ENCODE data around the gene MYH11.
"Not testable (repeated sequence)": the region's sequence is repeated elsewhere in the genome, so short reads cannot be mapped to it uniquely, and the experiment has no call there.

The MYH11 gene

DNA sequence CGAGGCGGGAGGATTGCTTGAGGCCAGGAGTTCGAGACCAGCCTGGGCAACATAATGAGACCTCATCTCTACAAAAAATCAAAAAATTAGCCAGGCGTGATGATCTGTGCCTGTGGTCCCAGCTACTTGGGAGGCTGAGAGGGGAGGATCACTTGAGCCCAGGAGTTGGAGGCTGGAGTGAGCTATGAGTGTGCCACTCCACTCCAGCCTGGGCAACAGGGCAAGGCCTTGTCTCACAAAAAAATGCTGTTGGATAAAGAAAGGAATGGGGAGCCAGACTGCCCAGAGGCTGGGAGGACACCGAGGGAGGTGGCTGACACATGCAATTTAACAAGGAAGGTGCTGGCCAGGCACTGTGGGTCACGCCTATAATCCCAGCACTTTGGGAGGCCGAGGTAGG, 47.5 kb downstream of the MYH11 start:
- not testable (repeated sequence) for DNase-seq (ENCODE audit: low read depth)

DNA sequence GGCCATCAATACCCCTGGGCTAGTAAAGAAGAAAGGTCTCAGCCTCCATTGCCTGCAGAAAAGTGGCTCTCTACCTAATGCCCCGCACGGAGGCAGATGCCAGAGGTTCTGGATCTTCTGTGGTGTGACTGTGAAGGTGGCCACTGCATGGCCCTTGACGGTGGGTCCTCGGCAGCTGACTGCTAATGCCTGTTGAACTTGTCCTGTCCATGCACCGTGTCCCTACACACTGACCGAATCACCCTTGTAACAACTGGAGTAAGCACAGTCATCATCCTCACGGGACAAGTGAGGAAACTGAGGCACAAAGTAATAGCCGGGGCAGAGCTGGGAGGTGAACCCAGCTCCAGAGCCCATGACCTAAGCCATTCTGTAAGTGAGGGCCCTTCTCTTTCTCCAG, 48.8 kb downstream of the MYH11 start:
- DNase-seq (ENCODE audit: low read depth): no peak

DNA sequence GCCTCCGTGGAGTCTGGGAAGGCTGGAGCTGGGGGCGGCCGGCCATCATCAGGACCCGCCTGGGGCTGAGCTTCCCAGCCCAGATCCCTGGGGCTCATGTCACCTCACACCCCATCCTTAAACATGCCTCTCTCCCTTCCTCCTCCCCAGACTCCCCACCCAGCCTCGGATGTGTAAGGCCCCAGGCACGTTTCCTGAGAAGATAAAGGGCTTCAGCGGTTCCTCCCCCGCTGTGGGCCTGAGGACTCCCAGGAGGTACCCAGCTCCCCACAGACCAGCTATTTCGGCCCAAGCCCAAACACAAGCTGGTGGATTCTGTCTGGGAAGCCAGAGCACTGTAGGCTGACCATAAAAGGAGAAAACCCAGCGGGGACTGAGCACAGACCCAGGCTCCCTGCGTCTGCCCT, 49.2 kb downstream of the MYH11 start:
- no peak for DNase-seq (ENCODE audit: low read depth)

DNA sequence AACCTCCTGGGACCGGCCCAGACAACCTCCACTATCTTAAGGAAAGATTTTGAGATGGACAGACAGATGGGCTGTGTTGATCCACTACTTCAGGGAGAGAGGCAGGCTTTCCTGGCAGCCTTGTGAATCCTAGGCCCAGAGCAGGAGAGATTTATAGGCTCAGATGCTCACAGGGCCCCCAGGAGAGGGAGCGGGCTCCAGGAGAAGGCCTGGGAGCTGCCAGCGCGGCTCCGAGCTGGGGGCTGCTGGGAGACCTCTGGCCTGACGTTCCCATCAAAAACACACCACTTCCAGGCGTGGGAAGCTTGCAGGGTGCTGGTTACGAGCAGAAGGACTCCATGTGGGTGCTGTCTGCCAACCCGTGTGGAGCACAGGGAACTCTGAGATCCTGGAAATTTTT, 53.2 kb downstream of the MYH11 start:
- no peak for DNase-seq (ENCODE audit: low read depth)

DNA sequence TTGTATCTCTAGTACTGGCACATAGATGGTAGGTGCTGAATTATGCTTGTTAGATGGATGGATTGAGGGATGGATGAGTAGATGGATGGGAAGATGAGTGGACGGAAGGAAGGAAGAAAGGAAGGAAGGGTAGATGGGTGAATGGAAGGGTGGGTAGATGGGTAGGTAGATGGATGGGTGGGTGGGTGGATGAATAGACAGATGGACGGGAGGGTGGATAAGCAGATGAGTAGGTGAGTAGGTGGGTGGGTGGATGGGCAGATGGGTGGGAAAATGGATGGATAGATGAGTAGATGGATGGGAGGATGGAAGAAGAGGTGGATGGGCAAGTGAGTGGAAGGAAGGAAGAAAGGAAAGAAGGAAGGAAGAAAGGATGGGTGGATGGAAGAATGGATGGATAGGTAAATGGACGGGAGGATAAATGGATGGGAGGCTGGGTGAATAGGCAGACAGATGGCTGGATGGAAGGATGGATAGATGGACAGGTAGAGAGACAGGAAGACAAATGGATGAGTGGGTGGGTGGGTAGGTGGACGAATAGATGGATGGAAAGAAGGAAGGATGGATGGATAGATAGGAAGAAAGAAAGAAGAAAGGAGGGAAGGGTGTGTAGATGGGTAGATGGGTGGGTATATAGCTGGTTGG, 56.9 kb downstream of the MYH11 start:
- no peak for DNase-seq (ENCODE audit: low read depth)

DNA sequence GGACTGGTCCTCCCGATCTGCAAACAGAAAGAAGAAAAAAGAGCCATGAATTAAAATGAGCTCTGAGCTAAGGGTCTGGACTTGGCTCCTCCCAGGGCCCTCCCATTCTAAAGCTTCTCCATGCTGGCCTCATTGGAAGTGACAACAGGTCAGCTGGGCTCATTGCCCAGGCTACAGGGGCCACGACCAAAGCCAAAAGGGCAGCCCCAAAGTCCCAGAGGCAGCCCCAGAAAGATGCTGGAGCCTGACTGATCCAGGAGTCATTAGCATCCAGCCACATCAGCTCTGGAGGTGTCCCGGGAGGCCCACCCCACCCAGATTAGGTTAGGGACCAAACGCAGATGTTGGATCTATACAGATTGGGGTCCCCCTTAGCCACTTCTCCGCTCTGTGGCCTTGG, 58.2 kb downstream of the MYH11 start:
- no peak for DNase-seq (ENCODE audit: low read depth)

DNA sequence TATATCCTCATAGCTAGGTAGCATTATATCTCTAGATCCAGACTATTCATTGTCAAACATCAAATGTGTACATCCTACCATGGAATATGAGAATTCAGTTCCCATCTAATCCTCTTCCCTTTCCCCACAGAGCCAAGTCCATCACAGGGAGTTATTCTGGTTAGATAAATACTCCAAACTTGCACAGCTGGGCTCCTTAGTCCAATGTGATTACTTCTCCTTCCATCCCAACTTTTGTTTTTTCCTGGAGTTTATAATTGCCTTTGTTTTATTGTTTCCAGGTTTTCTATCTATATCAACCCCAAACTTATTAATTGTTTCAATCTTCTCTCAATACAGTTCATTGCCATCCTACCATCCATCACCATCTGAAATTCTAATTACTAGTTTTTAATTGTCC, 59.9 kb downstream of the MYH11 start:
- no peak for DNase-seq (ENCODE audit: low read depth)

DNA sequence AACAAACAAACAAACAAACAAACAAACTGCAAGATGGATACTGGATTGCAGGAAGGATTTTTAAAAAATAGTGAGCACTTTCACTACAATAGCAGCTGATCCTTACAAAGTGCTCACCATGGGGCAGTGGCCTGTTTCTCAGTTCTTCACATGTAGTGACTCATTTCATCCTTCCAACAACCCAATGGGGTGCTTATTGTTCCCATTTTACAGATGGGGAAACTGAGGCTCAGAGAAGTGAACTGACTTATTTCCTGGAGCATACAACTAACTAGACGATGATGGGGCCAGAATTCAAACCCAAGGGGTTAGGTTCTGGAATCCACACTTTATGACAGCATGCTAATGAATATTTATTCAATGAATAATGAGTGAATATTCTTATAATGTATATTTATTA, 61.2 kb downstream of the MYH11 start:
- no peak for DNase-seq (ENCODE audit: low read depth)

DNA sequence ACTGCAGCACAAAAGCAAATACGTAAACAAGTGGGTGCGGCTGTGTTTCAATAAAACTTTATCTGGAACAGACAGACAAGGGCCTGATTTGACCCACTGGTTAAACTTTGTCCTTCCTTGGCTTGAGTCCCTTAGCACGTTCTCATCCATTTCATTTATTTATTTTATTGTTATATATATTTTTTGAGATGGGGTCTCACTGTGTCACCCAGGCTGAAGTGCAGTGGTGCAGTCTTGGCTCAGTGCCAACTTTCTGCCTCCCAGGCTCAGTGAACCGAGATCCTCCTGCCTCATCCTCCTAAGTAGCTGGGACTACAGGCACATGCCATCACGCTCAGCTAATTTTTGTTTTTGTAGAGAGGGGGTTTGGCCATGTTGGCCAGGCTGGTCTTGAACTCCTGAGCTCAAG, 64.3 kb downstream of the MYH11 start:
- DNase-seq (ENCODE audit: low read depth): no peak

DNA sequence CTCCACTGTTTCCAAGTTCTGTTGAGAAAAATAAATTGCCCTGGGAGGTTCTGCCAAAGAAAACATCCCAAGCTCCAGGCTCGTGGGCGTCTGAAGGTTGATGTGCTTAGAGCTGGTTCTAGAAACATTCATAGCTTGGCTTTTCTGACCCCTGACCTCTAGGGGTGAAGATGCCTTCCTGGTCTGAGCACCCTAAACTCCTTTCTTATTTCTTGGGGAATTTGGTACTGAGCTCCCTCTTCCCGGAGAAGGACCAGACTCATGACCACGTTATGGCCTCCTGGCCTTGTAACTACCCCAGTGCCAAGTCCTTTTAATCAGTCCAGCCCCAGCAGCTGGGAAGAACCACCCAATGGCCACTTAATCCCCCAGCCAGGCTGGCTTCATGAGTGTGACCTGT, 66.4 kb downstream of the MYH11 start:
- no peak for DNase-seq (ENCODE audit: low read depth)

DNA sequence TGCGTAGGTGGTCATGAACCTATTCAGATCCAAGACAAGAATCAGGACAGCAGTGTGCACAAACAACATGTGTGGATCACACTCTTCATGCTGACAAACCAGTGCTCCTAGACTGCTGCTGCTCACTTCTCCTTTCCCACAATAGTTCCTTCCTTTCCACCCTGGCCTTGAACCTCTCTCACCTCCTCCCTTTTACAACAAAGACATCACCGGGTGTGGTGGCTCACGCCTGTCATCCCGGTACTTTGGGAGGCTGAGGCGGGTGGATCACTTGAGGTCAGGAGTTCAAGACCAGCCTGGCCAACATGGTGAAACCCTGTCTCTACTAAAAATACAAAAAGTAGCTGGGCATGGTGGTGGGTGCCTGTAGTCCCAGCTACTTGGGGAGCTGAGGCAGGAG, 67.0 kb downstream of the MYH11 start:
- DNase-seq (ENCODE audit: low read depth): not testable (repeated sequence)

DNA sequence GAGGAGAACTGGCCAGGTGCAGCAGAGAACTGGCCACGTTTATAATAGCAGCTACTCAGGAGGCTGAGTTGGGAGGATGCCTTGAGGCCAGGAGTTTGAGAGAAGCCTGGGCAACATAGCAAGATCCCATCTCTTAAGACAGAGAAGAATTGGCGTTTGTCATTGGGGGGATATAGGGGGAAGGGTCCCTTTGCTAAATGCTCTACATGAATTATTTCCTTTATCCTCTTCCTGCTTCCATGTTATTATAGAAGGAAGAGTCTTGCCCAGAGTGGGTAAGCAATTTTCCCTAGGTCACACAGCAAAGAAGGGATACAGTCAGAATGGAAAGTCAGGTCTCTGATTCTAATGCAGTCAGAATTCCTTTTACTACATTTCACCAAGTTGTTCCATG, 68.0 kb downstream of the MYH11 start:
- no peak for DNase-seq (ENCODE audit: low read depth)

DNA sequence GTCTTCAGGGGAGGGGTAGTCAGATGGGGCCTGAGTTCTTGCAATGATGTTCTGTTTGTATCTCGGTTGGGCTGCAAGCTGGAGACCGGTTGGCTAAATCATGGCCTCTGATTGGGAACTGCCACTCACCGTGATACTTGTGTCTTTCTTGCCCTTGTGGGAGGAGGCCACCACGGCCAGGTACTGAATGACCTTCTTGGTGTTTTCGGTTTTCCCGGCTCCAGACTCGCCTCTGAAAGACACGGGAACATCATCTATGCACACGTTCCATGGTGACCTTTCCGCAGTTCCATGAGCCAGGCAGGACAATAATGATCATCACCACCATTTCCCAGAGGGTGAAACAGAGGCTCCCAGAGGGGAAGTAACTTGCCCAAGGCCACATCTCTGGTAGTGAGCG, 70.3 kb downstream of the MYH11 start:
- no peak for DNase-seq (ENCODE audit: low read depth)

DNA sequence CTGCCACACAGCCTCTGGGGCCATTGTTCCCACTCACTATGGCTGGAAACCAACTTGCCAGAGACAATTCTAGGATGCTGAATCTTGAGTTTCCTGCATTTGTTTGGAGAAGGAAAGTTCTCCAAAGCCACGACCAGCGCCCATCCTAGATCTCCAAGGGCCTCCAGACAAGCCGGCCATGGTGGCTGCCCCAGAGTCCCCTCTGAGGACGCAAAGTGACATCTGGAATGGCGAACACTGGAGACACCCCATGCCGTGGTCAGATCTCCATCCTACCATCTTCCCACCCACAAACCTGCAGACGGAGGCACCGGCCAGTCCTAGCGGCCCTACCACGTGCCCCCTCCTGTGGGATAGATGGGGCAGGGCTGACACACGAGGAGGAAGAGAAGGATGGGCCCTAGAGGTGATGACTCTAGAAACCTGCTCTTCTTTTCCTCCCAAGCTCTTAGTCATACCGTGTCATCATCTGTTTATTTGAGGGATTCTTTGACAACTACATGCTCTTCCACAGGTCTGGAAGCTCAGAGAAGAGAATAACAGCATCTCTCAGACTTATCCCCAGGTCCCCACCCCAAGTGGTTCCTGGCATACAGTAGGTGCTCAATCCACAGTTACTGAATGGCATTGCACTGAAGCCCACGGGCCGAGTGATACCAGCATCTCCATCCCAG, 71.3 kb downstream of the MYH11 start:
- no peak for DNase-seq (ENCODE audit: low read depth)

DNA sequence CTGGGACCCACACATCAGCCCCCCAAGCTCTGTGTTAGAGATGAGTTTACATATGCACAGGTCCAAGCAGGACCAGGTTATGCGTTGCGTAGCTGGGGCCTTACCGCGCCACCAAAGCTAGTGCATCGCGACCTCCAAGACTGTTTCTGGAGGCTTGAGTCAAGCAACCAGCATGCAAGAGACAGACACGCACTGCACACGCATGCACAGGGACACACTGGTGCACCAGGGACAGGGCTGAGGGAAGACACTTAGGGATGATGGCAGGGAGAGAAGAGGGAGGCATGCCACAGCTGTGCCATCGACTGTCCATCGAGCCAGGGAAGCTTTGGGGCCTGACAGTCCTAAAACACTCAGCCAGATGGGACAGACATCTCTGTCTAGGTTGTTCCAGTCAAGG, 72.8 kb downstream of the MYH11 start:
- no peak for DNase-seq (ENCODE audit: low read depth)

DNA sequence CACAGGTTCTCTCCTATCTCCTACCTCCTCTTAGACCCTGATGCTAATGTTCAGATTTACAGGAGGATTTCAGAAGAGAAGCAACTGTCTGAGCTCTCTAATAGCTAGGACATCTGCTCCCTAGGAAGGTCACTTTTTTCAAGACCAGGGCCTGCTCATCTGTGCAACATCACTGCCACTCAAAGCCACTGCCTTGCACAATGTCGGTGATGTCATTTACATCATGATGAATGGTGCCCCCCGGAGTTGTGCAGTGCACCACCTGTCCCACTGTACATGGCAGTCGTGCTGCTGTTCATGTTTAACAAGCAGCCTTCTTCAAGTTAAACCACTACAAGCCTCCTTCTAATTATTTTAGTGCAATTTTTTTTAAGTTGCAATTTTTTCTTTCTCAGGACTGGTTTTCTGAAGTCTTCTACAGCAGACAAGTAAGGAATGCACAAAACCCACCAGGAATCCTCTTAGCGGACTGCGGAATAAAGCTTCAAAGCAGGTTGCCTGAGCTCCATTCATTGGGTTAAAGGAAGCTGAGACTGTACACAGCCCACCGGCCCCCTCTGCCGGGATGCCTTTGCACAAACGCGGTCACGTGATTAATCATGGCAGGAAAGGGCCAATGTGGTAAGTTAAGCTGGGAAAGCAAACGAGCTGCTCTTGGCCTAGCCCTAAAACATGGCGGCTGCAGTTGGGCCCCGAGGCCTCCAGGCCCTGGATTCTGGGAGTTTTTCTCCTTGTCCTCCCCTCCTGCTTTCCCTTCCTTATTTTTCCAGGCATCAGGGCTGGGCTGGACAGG, 74.1 kb downstream of the MYH11 start:
- no peak for DNase-seq (ENCODE audit: low read depth)

DNA sequence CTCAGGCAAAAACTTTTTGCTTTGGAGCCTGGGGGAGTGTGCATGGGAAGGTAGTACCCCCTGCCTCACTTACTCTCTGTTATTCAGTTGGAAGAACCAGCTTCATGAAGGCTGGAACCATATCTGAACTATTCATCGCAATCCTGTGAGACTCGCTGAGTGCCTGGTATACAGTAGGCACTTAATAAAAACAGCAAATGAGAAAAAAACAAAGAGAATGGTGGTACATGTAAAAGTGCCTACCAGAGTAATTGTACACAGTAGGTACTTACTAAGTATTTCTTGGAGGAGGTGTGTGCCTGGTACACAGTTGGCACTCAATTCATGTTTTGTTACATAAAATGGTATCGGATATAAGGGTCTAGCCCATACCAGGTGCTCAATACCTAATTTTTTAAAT, 75.2 kb downstream of the MYH11 start:
- DNase-seq (ENCODE audit: low read depth): no peak

DNA sequence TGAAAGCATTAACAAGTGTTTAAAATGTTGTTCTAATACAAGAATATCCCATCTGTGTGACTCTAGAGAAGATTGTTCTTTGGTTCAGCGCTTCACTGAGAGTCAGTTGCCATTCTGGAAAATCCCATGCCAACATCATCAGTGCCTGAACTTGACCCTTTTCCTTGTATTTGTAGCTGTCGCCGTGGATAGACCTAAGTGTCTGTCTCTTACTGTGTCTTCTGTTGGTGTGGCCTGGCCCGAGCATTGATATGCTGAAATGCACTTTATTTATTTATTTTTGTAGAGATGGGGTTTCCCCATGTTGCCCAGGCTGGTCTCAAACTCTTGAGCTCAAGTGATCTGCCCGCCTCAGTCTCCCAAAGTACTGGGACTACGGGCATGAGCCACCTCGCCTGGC, 76.0 kb downstream of the MYH11 start:
- DNase-seq (ENCODE audit: low read depth): no peak

DNA sequence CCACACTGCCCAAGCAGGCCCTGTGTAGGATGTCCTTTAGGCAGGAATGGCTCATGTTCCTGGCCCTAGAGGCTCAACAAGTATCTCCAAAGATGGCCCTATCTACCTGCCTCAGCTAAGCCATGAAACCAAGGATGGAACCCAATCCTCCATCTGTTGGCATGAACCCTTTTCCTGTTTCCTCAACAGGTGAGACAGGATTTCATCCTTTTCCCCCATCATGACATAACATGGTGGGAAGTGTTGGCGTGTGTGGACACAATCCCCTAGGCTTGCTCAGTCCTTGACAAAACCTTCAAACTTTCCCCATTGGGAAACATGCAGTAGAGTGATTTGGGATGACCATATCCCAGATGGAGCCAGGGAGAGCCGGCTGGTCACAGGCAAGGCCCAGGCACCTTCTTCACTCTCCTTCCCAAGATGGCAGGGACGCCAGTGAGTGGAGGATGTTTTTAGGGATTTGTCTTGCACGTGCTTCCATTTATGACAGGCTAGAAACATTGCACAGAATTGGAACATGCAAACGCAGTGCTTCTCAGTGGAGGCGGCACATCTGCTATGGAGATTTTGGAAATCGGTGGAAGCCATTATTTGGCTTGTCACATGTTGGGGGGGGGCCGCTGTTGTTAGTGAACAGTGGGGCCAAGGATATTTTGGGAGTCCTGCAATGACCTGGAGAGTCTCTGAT, 77.0 kb downstream of the MYH11 start:
- no peak for DNase-seq (ENCODE audit: low read depth)

DNA sequence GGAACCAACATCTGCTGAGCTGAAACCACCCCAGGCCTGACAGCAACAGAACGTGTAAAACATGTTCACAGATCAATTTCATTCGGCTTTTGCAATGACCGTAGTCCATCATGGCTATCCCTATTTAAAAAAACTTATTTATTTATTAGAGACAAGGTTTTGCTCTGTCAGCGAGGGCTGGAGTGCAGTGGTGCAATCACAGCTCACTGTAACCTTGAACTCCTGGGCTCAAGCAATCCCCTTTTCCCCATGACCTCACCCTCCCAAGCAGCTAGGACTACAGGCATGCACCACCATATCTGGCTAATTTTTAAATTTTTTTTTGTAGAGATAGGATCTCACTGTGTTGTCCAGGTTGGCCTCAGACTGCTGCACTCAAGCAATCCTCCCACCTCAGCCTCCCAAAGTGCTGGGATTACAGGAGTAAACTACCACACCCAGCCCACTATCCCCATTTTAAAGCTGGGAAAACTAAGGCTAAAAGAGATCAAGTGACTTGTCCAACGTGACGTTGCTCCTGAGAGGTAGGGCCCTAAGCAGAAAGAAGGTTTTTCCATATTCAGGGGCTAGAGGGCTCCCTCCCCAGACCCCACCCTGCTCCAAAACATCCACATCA, 77.7 kb downstream of the MYH11 start:
- DNase-seq (ENCODE audit: low read depth): no peak

DNA sequence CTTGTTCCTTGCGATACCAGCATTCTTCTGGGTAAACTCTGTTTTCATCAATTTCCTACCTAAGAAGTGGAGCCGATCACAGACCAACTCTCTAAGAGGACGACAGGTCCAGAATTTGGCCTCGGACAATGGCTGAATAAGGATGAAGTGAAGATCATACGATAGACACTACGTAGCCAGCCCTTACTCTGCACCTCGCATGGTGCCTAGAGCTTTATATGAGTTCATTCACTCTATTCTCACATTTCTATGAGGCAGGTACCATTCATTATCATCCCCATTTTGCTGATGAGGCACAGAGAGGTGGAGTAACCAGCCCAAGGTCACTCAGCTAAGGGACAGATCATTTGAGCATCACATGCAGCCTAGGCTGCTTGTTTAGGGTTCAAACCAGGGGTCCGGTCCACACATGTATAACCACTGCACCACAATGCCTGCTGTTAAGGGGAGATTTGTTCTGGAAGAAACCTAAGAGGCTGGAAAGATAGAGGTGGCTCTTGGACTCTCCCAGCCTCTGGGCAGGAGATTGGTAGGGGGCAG, 78.6 kb downstream of the MYH11 start:
- no peak for DNase-seq (ENCODE audit: low read depth)
